T-helper 1 cell treated with Interleukin-12 subunit alpha and Interleukin-12 subunit beta and Interleukin-4 antibody, amounts not matched to agents 30 ng/mL and 1 ng/mL, for 36 hours (primary cell): ENCODE results near the gene POTEM. TPM values are rescaled to one million over a fixed set of nuclear protein-coding genes. Genes with fewer than 3 reads are reported as not detected.
"Not testable (repeated sequence)": the region's sequence is repeated elsewhere in the genome, so short reads cannot be mapped to it uniquely, and the experiment has no call there.

Experiments used
- intact Hi-C: fragments of 100-400 bp; cut with micrococcal nuclease; formaldehyde crosslinking; loops from one replicate; pipeline ENCODE4 v1.15.1; 2024
- total RNA-seq: library from RNA; stranded (reverse); gene quantifications from 2 replicates; pipeline ENCODE4 v1.2.3, GENCODE V29; 2022

POTEM gene
- total RNA-seq, 1 donor from 2014 or later = not detected

GRCh38 chr14:19036811-19037382, 69.7 kb downstream of the POTEM start:
- intact Hi-C loops = not testable (repeated sequence)

- intact Hi-C loops = not testable (repeated sequence)
Observed at GRCh38 chr14:19038060-19038664, 70.9 kb downstream of the POTEM start.

GRCh38 chr14:19038785-19039184, 71.6 kb downstream of the POTEM start:
- intact Hi-C loops = not testable (repeated sequence)

- intact Hi-C loops = not testable (repeated sequence)
Observed at GRCh38 chr14:19043384-19043783, 76.2 kb downstream of the POTEM start.
